T-cell (primary cell): Measurements from ENCODE around the gene SERPINA5. TPM values are rescaled to one million over a fixed set of nuclear protein-coding genes. Genes with fewer than 3 reads are reported as not detected.
"Not testable (repeated sequence)": the region's sequence is repeated elsewhere in the genome, so short reads cannot be mapped to it uniquely, and the experiment has no call there.

Experiments used
- ATAC-seq, 4 experiments: fragments of 200-7000 bp in 3 of 4; fragments of 150-1000 bp in 1 of 4; cut with Tn5 transposase; replicated peaks in 1 of 4; 1 replicate in 3 of 4; 2 replicates in 1 of 4; pipeline ENCODE4 v1.10.0; 2021; ENCODE audit warnings: moderate library complexity in 3 of 4, mild to moderate bottlenecking in 2 of 4, moderate number of reproducible peaks in 1 of 4
- CTCF ChIA-PET, 2 donors: fragments of 300-600 bp; sonication (Branson Sonifier 250); formaldehyde crosslinking; loops; one replicate each; lab custom pipeline; 2022; ENCODE audit warnings: antibody characterized with exemption in 2 of 2; lab: Charles Lee
- POLR2A ChIA-PET, 2 donors: fragments of 300-600 bp; sonication (Branson Sonifier 250); formaldehyde crosslinking; loops; one replicate each; lab custom pipeline; 2022; ENCODE audit warnings: antibody characterized with exemption in 2 of 2; lab: Charles Lee
- DNase-seq, 35 experiments: peaks; one replicate each; pipeline versions ENCODE4 v3.0.0 to v3.0.0-alpha.2; 2013 to 2023
- H3K27ac ChIP-seq: one replicate; pipeline ENCODE4 v1.5.1; 2013; ENCODE audit warnings: low read length
- H3K27me3 ChIP-seq, 2 experiments: replicated peaks in 1 of 2; 1 replicate in 1 of 2; 2 replicates in 1 of 2; pipeline versions ENCODE4 v1.6.1 to v1.7.0; 2013; ENCODE audit warnings: low read length in 1 of 2, mixed read lengths in 1 of 2; ENCODE audit not compliant: control insufficient read depth in 2 of 2, insufficient read depth in 2 of 2; ENCODE audit errors: extremely low read depth in 1 of 2
- H3K36me3 ChIP-seq, 2 donors: 1 replicate in 1 of 2; 2 replicates in 1 of 2; pipeline versions ENCODE4 v1.6.1 to v1.7.0; 2013; ENCODE audit warnings: low read length in 1 of 2; ENCODE audit not compliant: control insufficient read depth in 2 of 2, insufficient read depth in 1 of 2; ENCODE audit errors: extremely low read depth in 1 of 2
- H3K4me1 ChIP-seq, 2 experiments: 1 replicate in 1 of 2; 2 replicates in 1 of 2; pipeline versions ENCODE4 v1.6.1 to v1.7.0; 2013; ENCODE audit warnings: low read length in 2 of 2, mixed read lengths in 1 of 2; ENCODE audit not compliant: insufficient read depth in 2 of 2, control insufficient read depth in 1 of 2; ENCODE audit errors: extremely low read depth in 1 of 2
- H3K4me3 ChIP-seq, 2 donors: 1 replicate in 1 of 2; 2 replicates in 1 of 2; pipeline versions ENCODE4 v1.5.1 to v1.7.0; 2013; ENCODE audit warnings: mild to moderate bottlenecking in 2 of 2, low read length in 1 of 2, moderate library complexity in 1 of 2; ENCODE audit not compliant: control insufficient read depth in 1 of 2; ENCODE audit errors: extremely low read depth in 1 of 2
- H3K9me3 ChIP-seq: 2 replicates; pipeline ENCODE4 v1.7.0; 2013
- H3K27ac Mint-ChIP-seq, 2 donors: one replicate each; pipeline ENCODE4 v1.8.0; 2020 to 2021; ENCODE audit warnings: mild to moderate bottlenecking in 2 of 2, mixed read lengths in 2 of 2
- H3K27me3 Mint-ChIP-seq, 2 donors: one replicate each; pipeline ENCODE4 v1.8.0; 2021 to 2022; ENCODE audit warnings: mixed read lengths in 2 of 2
- H3K36me3 Mint-ChIP-seq: one replicate; pipeline ENCODE4 v1.8.0; 2021; ENCODE audit warnings: mixed read lengths
- H3K4me1 Mint-ChIP-seq, 3 donors: one replicate each; pipeline ENCODE4 v1.8.0; 2020 to 2022; ENCODE audit warnings: mixed read lengths in 3 of 3, mild to moderate bottlenecking in 1 of 3
- H3K4me3 Mint-ChIP-seq, 3 donors: one replicate each; pipeline ENCODE4 v1.8.0; 2020 to 2022; ENCODE audit warnings: mild to moderate bottlenecking in 3 of 3, mixed read lengths in 3 of 3, moderate library complexity in 3 of 3
- H3K9me3 Mint-ChIP-seq, 3 donors: one replicate each; pipeline ENCODE4 v1.8.0; 2020 to 2022; ENCODE audit warnings: mixed read lengths in 3 of 3
- WGBS: methylation state at CpG from one replicate; pipeline ENCODE4 v1.1.5; 2013; ENCODE audit warnings: missing lambda C conversion rate; ENCODE audit not compliant: insufficient coverage; 5-methylcytosine and 5-hydroxymethylcytosine counted together
- total RNA-seq, 35 experiments: library from RNA in 6 of 35; stranded (reverse) in 6 of 35; fragments of 120-200 nt in 1 of 35; gene quantifications; one replicate each; pipeline versions ENCODE4 v1.2.1 to v1.2.4 and lab custom pipeline; 2013 to 2026

SERPINA5 gene
- total RNA-seq, 5 donors from 2014 or later (not counting 1 experiment from before 2014, with no cell fraction given): 0.92 to 1.1 (median 0.99) TPM; not detected in 2

DNA sequence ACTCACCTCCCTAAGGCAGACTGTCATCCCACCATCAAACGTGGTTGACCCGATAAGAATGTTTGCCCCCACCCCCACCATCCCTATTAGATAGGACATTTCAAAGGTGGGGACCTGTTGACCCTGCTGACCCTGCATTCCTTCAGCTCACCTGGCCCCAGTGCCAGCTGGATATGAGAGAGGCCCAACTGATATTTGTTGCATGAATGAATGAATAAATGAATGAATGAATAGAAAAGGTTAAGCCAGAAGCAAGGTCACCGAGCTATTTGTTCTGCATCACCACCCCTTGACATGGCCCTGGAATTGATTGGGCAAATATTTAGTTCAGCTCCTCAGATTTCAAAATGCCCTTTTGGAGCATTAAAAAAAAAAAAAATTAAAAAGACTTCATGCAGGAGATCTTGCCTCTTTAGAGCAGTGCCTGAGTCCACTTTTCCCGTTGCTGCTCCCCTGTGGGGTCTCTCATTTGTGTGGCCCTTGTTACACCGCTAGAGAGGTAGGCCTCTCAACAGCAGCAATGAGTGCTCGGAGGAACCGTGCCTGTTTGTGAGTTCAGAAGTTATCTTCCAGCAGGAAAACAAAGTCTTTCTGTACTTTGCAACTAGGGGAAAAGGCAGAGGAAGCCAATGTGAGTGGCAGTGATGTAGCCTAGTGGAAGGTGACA is 8.5 kb upstream of the SERPINA5 start:
- Histone ChIP-seq H3K27ac (no peak overlapping the region), H3K9me3 (no peaks in the 10 kb centered on the region), H3K4me3 (no peak overlapping the region), H3K4me1 (no peaks in the 10 kb centered on the region), H3K36me3 (no peaks in the 10 kb centered on the region), H3K27me3 (peaks cover 0 to 25% of the 10 kb centered on the region in 2 experiments)
- ATAC-seq: no peak
- H3K36me3 Mint-ChIP-seq: no peaks in the 10 kb centered on the region
- ChIA-PET POLR2A (no interaction called here), CTCF (no interaction called here)
- no peaks in the 10 kb centered on the region for H3K9me3 Mint-ChIP-seq
- H3K4me3 Mint-ChIP-seq: no peak overlapping the region
- peaks cover 9 to 10% of the 10 kb centered on the region in 2 donors for H3K27me3 Mint-ChIP-seq
- WGBS: 73% methylated on average over 5 of the region's 7 CpGs
- no peak for DNase-seq
- no peaks in the 10 kb centered on the region for H3K4me1 Mint-ChIP-seq
- no peak overlapping the region for H3K27ac Mint-ChIP-seq

GRCh38 chr14:94573475-94574277 is 7.5 kb upstream of the SERPINA5 start:
- H3K4me1 Mint-ChIP-seq: no peaks in the 10 kb centered on the region
- Histone ChIP-seq H3K27ac (no peak overlapping the region), H3K4me1 (no peaks in the 10 kb centered on the region), H3K36me3 (no peaks in the 10 kb centered on the region), H3K27me3 (peaks cover 0 to 23% of the 10 kb centered on the region in 2 experiments), H3K4me3 (no peak overlapping the region), H3K9me3 (no peaks in the 10 kb centered on the region)
- H3K27me3 Mint-ChIP-seq: peaks cover 3 to 5% of the 10 kb centered on the region in 2 donors
- WGBS: 68% methylated on average over 2 of the region's 6 CpGs
- CTCF ChIA-PET: no interaction called here
- ATAC-seq (no peak), DNase-seq (no peak)
- POLR2A ChIA-PET: no interaction called here
- H3K27ac Mint-ChIP-seq: no peak overlapping the region
- H3K36me3 Mint-ChIP-seq: no peaks in the 10 kb centered on the region
- H3K9me3 Mint-ChIP-seq: no peaks in the 10 kb centered on the region
- no peak overlapping the region for H3K4me3 Mint-ChIP-seq

GRCh38 chr14:94574336-94574735 is 6.9 kb upstream of the SERPINA5 start:
- Mint-ChIP-seq H3K27me3 (peaks cover 3 to 5% of the 10 kb centered on the region in 2 donors), H3K9me3 (no peaks in the 10 kb centered on the region), H3K27ac (no peak overlapping the region), H3K36me3 (no peaks in the 10 kb centered on the region), H3K4me3 (no peak overlapping the region), H3K4me1 (no peaks in the 10 kb centered on the region)
- WGBS: 85% methylated on average over 2 of the region's 3 CpGs
- H3K4me1 ChIP-seq: no peaks in the 10 kb centered on the region
- H3K4me3 ChIP-seq: no peak overlapping the region
- POLR2A ChIA-PET: no interaction called here
- no peaks in the 10 kb centered on the region for H3K9me3 ChIP-seq
- no peak overlapping the region for H3K27ac ChIP-seq
- no peaks in the 10 kb centered on the region for H3K36me3 ChIP-seq
- CTCF ChIA-PET: no interaction called here
- peaks cover 0 to 23% of the 10 kb centered on the region in 2 experiments for H3K27me3 ChIP-seq
- DNase-seq (no peak), ATAC-seq (no peak)

- Histone ChIP-seq H3K4me3 (no peak overlapping the region), H3K36me3 (no peaks in the 10 kb centered on the region), H3K4me1 (no peaks in the 10 kb centered on the region), H3K27me3 (peaks cover 0 to 17% of the 10 kb centered on the region in 2 experiments), H3K9me3 (no peaks in the 10 kb centered on the region), H3K27ac (no peak overlapping the region)
- ATAC-seq (no peak), DNase-seq (no peak)
- H3K27me3 Mint-ChIP-seq: peaks cover 5 to 11% of the 10 kb centered on the region in 2 donors
- ChIA-PET CTCF (no interaction called here), POLR2A (no interaction called here)
- H3K36me3 Mint-ChIP-seq: no peaks in the 10 kb centered on the region
- no peaks in the 10 kb centered on the region for H3K4me1 Mint-ChIP-seq
- 84% methylated on average over 4 of the region's 5 CpGs for WGBS
- no peak overlapping the region for H3K4me3 Mint-ChIP-seq
- no peaks in the 10 kb centered on the region for H3K9me3 Mint-ChIP-seq
- H3K27ac Mint-ChIP-seq: no peak overlapping the region
These were observed 5.3 kb upstream of the SERPINA5 start for GRCh38 chr14:94575730-94576585.

GRCh38 chr14:94577472-94577871 is 3.8 kb upstream of the SERPINA5 start:
- H3K27me3 ChIP-seq: peaks cover 0 to 19% of the 10 kb centered on the region in 2 experiments
- H3K27ac Mint-ChIP-seq, POLR2A ChIA-PET, H3K4me3 ChIP-seq, H3K36me3 ChIP-seq, H3K27ac ChIP-seq, CTCF ChIA-PET, H3K9me3 Mint-ChIP-seq, H3K36me3 Mint-ChIP-seq, ATAC-seq, H3K9me3 ChIP-seq, DNase-seq, H3K4me1 Mint-ChIP-seq, H3K4me3 Mint-ChIP-seq, H3K4me1 ChIP-seq: not testable (repeated sequence)
- peaks cover 5 to 11% of the 10 kb centered on the region in 2 donors for H3K27me3 Mint-ChIP-seq

DNA sequence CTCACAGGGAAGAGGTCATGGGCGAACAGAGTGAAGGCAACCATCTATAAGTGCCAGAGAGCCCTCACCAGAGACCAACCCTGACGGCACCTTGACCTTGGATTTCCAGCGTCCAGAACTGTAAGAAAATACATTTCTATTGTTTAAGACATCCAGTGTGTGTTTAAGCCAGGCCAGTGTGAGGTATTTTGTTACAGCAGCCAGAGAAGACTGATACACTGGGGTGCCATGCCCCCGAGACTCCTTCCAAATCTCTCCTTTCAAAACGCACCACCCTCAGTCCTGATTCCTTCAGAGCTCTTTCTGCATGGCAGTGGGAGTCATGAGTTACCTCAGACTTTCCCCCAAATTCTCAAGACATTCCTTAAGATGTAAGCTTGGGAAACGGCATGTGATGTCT is 2.5 kb upstream of the SERPINA5 start:
- Mint-ChIP-seq H3K36me3 (no peaks in the 10 kb centered on the region), H3K27me3 (peaks cover 0 to 10% of the 10 kb centered on the region in 2 donors), H3K9me3 (no peaks in the 10 kb centered on the region), H3K4me1 (no peaks in the 10 kb centered on the region), H3K27ac (no peak overlapping the region), H3K4me3 (no peak overlapping the region)
- H3K36me3 ChIP-seq: no peaks in the 10 kb centered on the region
- peaks cover 0 to 19% of the 10 kb centered on the region in 2 experiments for H3K27me3 ChIP-seq
- ChIA-PET CTCF (no interaction called here), POLR2A (no interaction called here)
- no peaks in the 10 kb centered on the region for H3K4me1 ChIP-seq
- no peaks in the 10 kb centered on the region for H3K9me3 ChIP-seq
- WGBS: 75% methylated on average over 5 of the region's 6 CpGs
- DNase-seq (no peak), ATAC-seq (no peak)
- H3K27ac ChIP-seq: no peak overlapping the region
- H3K4me3 ChIP-seq: no peak overlapping the region
